OCI-LY3 (cell line): ENCODE measurements around the gene SRPK2.

Experiments
- EZH2phosphoT487 ChIP-seq: fragments of 200-600 bp; shearing (Covaris generic); IDR thresholded peaks from 2 replicates; pipeline ENCODE4 v1.6.1; 2018; ENCODE audit warnings: antibody characterized with exemption, mixed run types, low read depth
- TF ChIP-seq, protein P1 (sequence below): fragments of 200-600, 300-600 bp; sonication (generic); IDR thresholded peaks from 2 replicates; pipeline ENCODE4 v1.5.1; 2014; ENCODE audit warnings: antibody characterized with exemption, low read length, low read depth

DNA sequence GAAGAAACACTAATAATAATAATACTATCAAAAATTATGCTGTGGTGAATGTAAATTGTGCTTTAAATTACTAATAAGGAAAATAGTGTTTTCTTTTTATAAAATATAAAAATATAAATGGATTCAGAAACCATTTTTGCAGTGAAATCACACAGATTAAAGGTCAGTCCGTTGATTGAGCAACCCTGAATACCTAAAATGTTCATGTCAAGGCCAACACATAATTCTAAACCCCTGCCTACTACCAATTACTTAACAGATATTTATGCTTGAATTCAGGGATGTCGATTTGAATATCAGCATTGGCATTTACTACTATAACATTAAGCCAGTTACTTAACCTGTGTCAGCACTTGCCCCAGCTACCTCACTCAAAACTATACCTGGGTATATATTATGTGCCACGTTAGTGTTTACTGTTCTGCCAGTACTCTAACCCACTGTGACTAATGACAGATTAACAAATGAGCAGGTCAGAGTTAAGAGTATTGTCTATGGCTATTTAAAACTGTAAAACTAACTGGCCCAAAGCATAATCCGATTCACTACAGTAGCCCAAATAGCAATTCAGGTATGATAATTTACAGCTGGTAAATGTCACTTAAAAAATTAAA, 209.7 kb downstream of the SRPK2 start:
- TF ChIP-seq, protein P1, sequence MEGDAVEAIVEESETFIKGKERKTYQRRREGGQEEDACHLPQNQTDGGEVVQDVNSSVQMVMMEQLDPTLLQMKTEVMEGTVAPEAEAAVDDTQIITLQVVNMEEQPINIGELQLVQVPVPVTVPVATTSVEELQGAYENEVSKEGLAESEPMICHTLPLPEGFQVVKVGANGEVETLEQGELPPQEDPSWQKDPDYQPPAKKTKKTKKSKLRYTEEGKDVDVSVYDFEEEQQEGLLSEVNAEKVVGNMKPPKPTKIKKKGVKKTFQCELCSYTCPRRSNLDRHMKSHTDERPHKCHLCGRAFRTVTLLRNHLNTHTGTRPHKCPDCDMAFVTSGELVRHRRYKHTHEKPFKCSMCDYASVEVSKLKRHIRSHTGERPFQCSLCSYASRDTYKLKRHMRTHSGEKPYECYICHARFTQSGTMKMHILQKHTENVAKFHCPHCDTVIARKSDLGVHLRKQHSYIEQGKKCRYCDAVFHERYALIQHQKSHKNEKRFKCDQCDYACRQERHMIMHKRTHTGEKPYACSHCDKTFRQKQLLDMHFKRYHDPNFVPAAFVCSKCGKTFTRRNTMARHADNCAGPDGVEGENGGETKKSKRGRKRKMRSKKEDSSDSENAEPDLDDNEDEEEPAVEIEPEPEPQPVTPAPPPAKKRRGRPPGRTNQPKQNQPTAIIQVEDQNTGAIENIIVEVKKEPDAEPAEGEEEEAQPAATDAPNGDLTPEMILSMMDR = no peak
- TF ChIP-seq EZH2phosphoT487 = no peak
